ENCODE results near the gene SMAD2. TPM values are rescaled to one million over a fixed set of nuclear protein-coding genes. Genes with fewer than 3 reads are reported as not detected.
"Not testable (repeated sequence)": the region's sequence is repeated elsewhere in the genome, so short reads cannot be mapped to it uniquely, and the experiment has no call there.

The SMAD2 gene
- polyA plus RNA-seq, 1 donor: 80.8 TPM

- no peak overlapping the region for H3K4me3 ChIP-seq (ENCODE audit: low read length)
- H3K27ac ChIP-seq (ENCODE audit: low read length): no peak overlapping the region
- H3K36me3 ChIP-seq (ENCODE audit: control insufficient read depth, insufficient read depth, low read length): no peaks in the 10 kb centered on the region
- WGBS (ENCODE audit: insufficient coverage, low lambda C conversion rate): 100% methylated on average over 1 of the region's 9 CpGs
- peaks cover under 1% of the 10 kb centered on the region for H3K27me3 ChIP-seq (ENCODE audit: control insufficient read depth, insufficient read depth, low read length)
- no peak for DNase-seq
- no peaks in the 10 kb centered on the region for H3K4me1 ChIP-seq (ENCODE audit: control insufficient read depth, insufficient read depth, low read length)
- H3K9me3 ChIP-seq (ENCODE audit: control insufficient read depth, low read depth, low read length): no peaks in the 10 kb centered on the region
Measured at GRCh38 chr18:47968006-47968676, 37.7 kb upstream of the SMAD2 start.

GRCh38 chr18:47964053-47964452 lies 33.6 kb upstream of the SMAD2 start:
- H3K27me3 ChIP-seq (ENCODE audit: control insufficient read depth, insufficient read depth, low read length): no peaks in the 10 kb centered on the region
- no peak overlapping the region for H3K27ac ChIP-seq (ENCODE audit: low read length)
- no peaks in the 10 kb centered on the region for H3K4me1 ChIP-seq (ENCODE audit: control insufficient read depth, insufficient read depth, low read length)
- no CpG with 5 or more reads among the region's 4 CpGs for WGBS (ENCODE audit: insufficient coverage, low lambda C conversion rate)
- DNase-seq: no peak
- no peaks in the 10 kb centered on the region for H3K36me3 ChIP-seq (ENCODE audit: control insufficient read depth, insufficient read depth, low read length)
- H3K4me3 ChIP-seq (ENCODE audit: low read length): no peak overlapping the region
- H3K9me3 ChIP-seq (ENCODE audit: control insufficient read depth, low read depth, low read length): peaks cover 2% of the 10 kb centered on the region

GRCh38 chr18:47961003-47961402 lies 30.5 kb upstream of the SMAD2 start:
- not testable (repeated sequence) for H3K27me3 ChIP-seq (ENCODE audit: control insufficient read depth, insufficient read depth, low read length); H3K4me1 ChIP-seq (ENCODE audit: control insufficient read depth, insufficient read depth, low read length); DNase-seq; H3K9me3 ChIP-seq (ENCODE audit: control insufficient read depth, low read depth, low read length); H3K27ac ChIP-seq (ENCODE audit: low read length); H3K4me3 ChIP-seq (ENCODE audit: low read length); H3K36me3 ChIP-seq (ENCODE audit: control insufficient read depth, insufficient read depth, low read length)
- 90% methylated on average over 2 of the region's 7 CpGs for WGBS (ENCODE audit: insufficient coverage, low lambda C conversion rate)

- no peaks in the 10 kb centered on the region for H3K36me3 ChIP-seq (ENCODE audit: control insufficient read depth, insufficient read depth, low read length)
- no peaks in the 10 kb centered on the region for H3K4me1 ChIP-seq (ENCODE audit: control insufficient read depth, insufficient read depth, low read length)
- H3K4me3 ChIP-seq (ENCODE audit: low read length): no peak overlapping the region
- WGBS (ENCODE audit: insufficient coverage, low lambda C conversion rate): no CpG with 5 or more reads among the region's 6 CpGs
- H3K27me3 ChIP-seq (ENCODE audit: control insufficient read depth, insufficient read depth, low read length): peaks cover 3% of the 10 kb centered on the region
- no peaks in the 10 kb centered on the region for H3K9me3 ChIP-seq (ENCODE audit: control insufficient read depth, low read depth, low read length)
- DNase-seq: no peak
- no peak overlapping the region for H3K27ac ChIP-seq (ENCODE audit: low read length)
Measured at GRCh38 chr18:47953471-47953931, 23.0 kb upstream of the SMAD2 start.

- Histone ChIP-seq H3K27ac (ENCODE audit: low read length) (no peak overlapping the region), H3K4me1 (ENCODE audit: control insufficient read depth, insufficient read depth, low read length) (no peaks in the 10 kb centered on the region), H3K27me3 (ENCODE audit: control insufficient read depth, insufficient read depth, low read length) (peaks cover 3% of the 10 kb centered on the region), H3K9me3 (ENCODE audit: control insufficient read depth, low read depth, low read length) (no peaks in the 10 kb centered on the region), H3K4me3 (ENCODE audit: low read length) (no peak overlapping the region), H3K36me3 (ENCODE audit: control insufficient read depth, insufficient read depth, low read length) (no peaks in the 10 kb centered on the region)
- no peak for DNase-seq
- WGBS (ENCODE audit: insufficient coverage, low lambda C conversion rate): no CpG with 5 or more reads among the region's 2 CpGs
Measured at GRCh38 chr18:47950511-47950910, 20.1 kb upstream of the SMAD2 start.

GRCh38 chr18:47949202-47949601 lies 18.7 kb upstream of the SMAD2 start:
- WGBS (ENCODE audit: insufficient coverage, low lambda C conversion rate): 80% methylated on average over 1 of the region's 2 CpGs

GRCh38 chr18:47946889-47947288 lies 16.4 kb upstream of the SMAD2 start:
- no peaks in the 10 kb centered on the region for H3K27me3 ChIP-seq (ENCODE audit: control insufficient read depth, insufficient read depth, low read length)
- no peaks in the 10 kb centered on the region for H3K9me3 ChIP-seq (ENCODE audit: control insufficient read depth, low read depth, low read length)
- H3K4me1 ChIP-seq (ENCODE audit: control insufficient read depth, insufficient read depth, low read length): no peaks in the 10 kb centered on the region
- no peaks in the 10 kb centered on the region for H3K36me3 ChIP-seq (ENCODE audit: control insufficient read depth, insufficient read depth, low read length)
- WGBS (ENCODE audit: insufficient coverage, low lambda C conversion rate): no CpG with 5 or more reads among the region's 4 CpGs
- no peak overlapping the region for H3K27ac ChIP-seq (ENCODE audit: low read length)
- no peak for DNase-seq
- no peak overlapping the region for H3K4me3 ChIP-seq (ENCODE audit: low read length)

More at GRCh38 chr18:47949202-47949601, 18.7 kb upstream of the SMAD2 start:
- DNase-seq: no peak
- Histone ChIP-seq H3K27me3 (ENCODE audit: control insufficient read depth, insufficient read depth, low read length) (peaks cover 3% of the 10 kb centered on the region), H3K4me3 (ENCODE audit: low read length) (no peak overlapping the region), H3K4me1 (ENCODE audit: control insufficient read depth, insufficient read depth, low read length) (no peaks in the 10 kb centered on the region), H3K9me3 (ENCODE audit: control insufficient read depth, low read depth, low read length) (no peaks in the 10 kb centered on the region), H3K27ac (ENCODE audit: low read length) (no peak overlapping the region), H3K36me3 (ENCODE audit: control insufficient read depth, insufficient read depth, low read length) (no peaks in the 10 kb centered on the region)

GRCh38 chr18:47944972-47945852 lies 14.8 kb upstream of the SMAD2 start:
- DNase-seq: no peak
- Histone ChIP-seq H3K36me3 (ENCODE audit: control insufficient read depth, insufficient read depth, low read length) (no peaks in the 10 kb centered on the region), H3K9me3 (ENCODE audit: control insufficient read depth, low read depth, low read length) (no peaks in the 10 kb centered on the region), H3K4me1 (ENCODE audit: control insufficient read depth, insufficient read depth, low read length) (no peaks in the 10 kb centered on the region), H3K27ac (ENCODE audit: low read length) (no peak overlapping the region), H3K4me3 (ENCODE audit: low read length) (no peak overlapping the region), H3K27me3 (ENCODE audit: control insufficient read depth, insufficient read depth, low read length) (no peaks in the 10 kb centered on the region)
- 87% methylated on average over 3 of the region's 6 CpGs for WGBS (ENCODE audit: insufficient coverage, low lambda C conversion rate)

- H3K27ac ChIP-seq (ENCODE audit: low read length): no peak overlapping the region
- no CpG with 5 or more reads among the region's 1 CpG for WGBS (ENCODE audit: insufficient coverage, low lambda C conversion rate)
Measured at GRCh38 chr18:47936952-47937351, 6.5 kb upstream of the SMAD2 start.

GRCh38 chr18:47935321-47936055 lies 5.0 kb upstream of the SMAD2 start:
- Histone ChIP-seq H3K27me3 (ENCODE audit: control insufficient read depth, insufficient read depth, low read length) (no peaks in the 10 kb centered on the region), H3K4me3 (ENCODE audit: low read length) (no peak overlapping the region), H3K27ac (ENCODE audit: low read length) (no peak overlapping the region), H3K4me1 (ENCODE audit: control insufficient read depth, insufficient read depth, low read length) (peaks cover 5% of the 10 kb centered on the region), H3K9me3 (ENCODE audit: control insufficient read depth, low read depth, low read length) (peaks cover 2% of the 10 kb centered on the region), H3K36me3 (ENCODE audit: control insufficient read depth, insufficient read depth, low read length) (no peaks in the 10 kb centered on the region)
- no peak for DNase-seq
- WGBS (ENCODE audit: insufficient coverage, low lambda C conversion rate): no CpG with 5 or more reads among the region's 1 CpG

More at GRCh38 chr18:47936952-47937351, 6.5 kb upstream of the SMAD2 start:
- no peak for DNase-seq
- Histone ChIP-seq H3K9me3 (ENCODE audit: control insufficient read depth, low read depth, low read length) (no peaks in the 10 kb centered on the region), H3K36me3 (ENCODE audit: control insufficient read depth, insufficient read depth, low read length) (no peaks in the 10 kb centered on the region), H3K27me3 (ENCODE audit: control insufficient read depth, insufficient read depth, low read length) (no peaks in the 10 kb centered on the region), H3K4me3 (ENCODE audit: low read length) (no peak overlapping the region), H3K4me1 (ENCODE audit: control insufficient read depth, insufficient read depth, low read length) (no peaks in the 10 kb centered on the region)

Measured in large intestine (tissue), 3 donors.